Spinal cord (tissue), 10 donors: ENCODE data around the gene FRYL. TPM values are rescaled to one million over a fixed set of nuclear protein-coding genes. Genes with fewer than 3 reads are reported as not detected.
"Not testable (repeated sequence)": the region's sequence is repeated elsewhere in the genome, so short reads cannot be mapped to it uniquely, and the experiment has no call there.

Experiments used
- DNase-seq, 6 donors: peaks; one replicate each; pipeline versions ENCODE4 v3.0.0 to v3.0.0-alpha.2; 2013 to 2015; ENCODE audit warnings: low spot score in 6 of 6, low read depth in 4 of 6
- H3K27ac ChIP-seq: one replicate; pipeline ENCODE4 v1.5.1; 2013; ENCODE audit warnings: low read depth, low read length, control low read depth
- H3K27me3 ChIP-seq: one replicate; pipeline ENCODE4 v1.6.1; 2013; ENCODE audit warnings: low read length; ENCODE audit not compliant: control insufficient read depth, insufficient read depth
- H3K36me3 ChIP-seq: one replicate; pipeline ENCODE4 v1.6.1; 2013; ENCODE audit warnings: low read length; ENCODE audit not compliant: control insufficient read depth, insufficient read depth
- H3K4me1 ChIP-seq: one replicate; pipeline ENCODE4 v1.6.1; 2013; ENCODE audit warnings: low read length; ENCODE audit not compliant: control insufficient read depth, insufficient read depth
- H3K4me3 ChIP-seq: one replicate; pipeline ENCODE4 v1.5.1; 2013; ENCODE audit warnings: low read depth, low read length, control low read depth
- H3K9me3 ChIP-seq: one replicate; pipeline ENCODE4 v1.6.1; 2013; ENCODE audit warnings: low read length; ENCODE audit not compliant: control insufficient read depth, insufficient read depth
- WGBS: methylation state at CpG from one replicate; pipeline ENCODE4 v1.1.5; 2013; ENCODE audit warnings: missing lambda C conversion rate; ENCODE audit not compliant: insufficient coverage; 5-methylcytosine and 5-hydroxymethylcytosine counted together
- polyA plus RNA-seq, 2 donors: library from polyadenylated mRNA; unstranded; fragments of 120-200 nt; gene quantifications; one replicate each; pipeline ENCODE4 v1.2.1, GENCODE V29; 2013; ENCODE audit not compliant: insufficient read length in 2 of 2
- total RNA-seq, 2 donors: library from RNA; depleted of rRNA in 1 of 2; stranded (reverse); fragments of 120-200 nt in 1 of 2; fragments of >200 nt in 1 of 2; gene quantifications; one replicate each; pipeline versions ENCODE4 v1.2.3 to v1.2.4, GENCODE V29; 2013 to 2014
- donor health status: healthy.

FRYL gene
- total and polyA plus RNA-seq, 4 donors: 27.0 to 120 (median 55.7) TPM

DNA sequence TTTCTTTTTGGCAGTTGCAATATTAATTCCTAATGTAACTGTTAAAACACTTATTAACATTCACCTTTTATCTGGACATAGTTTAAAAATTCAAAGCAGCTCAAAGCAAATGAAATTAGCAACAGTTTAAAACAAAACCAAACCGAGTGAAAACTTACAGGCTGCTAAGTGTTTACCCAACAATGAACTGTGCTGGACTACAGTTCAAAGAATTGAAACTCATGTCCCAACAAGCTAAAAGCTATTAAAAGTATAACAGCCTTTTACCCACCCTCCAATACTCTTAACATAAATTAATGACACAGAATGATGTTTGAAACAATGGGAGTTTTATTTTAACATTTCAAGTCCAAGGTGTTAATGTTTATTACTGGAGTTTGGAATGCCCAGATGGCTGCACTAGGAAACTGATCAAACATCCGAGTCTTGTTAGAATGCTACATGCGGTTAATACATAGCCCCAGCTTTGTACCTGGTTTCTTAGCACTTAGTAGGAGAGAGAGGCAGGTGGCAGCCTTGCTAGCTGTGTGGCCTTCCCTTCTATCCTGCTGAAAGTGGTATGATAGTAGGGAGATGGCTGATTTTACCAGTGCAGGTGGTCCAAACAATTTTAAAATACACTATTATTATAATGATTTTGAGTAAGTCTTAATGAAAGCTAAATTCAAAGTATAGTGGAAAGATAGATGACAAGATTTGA is 21.1 kb upstream of the FRYL start:
- no peaks in the 10 kb centered on the region for H3K4me1 ChIP-seq
- no peaks in the 10 kb centered on the region for H3K27me3 ChIP-seq
- no peak overlapping the region for H3K27ac ChIP-seq
- H3K36me3 ChIP-seq: no peaks in the 10 kb centered on the region
- H3K4me3 ChIP-seq: no peak overlapping the region
- no peaks in the 10 kb centered on the region for H3K9me3 ChIP-seq
- 69% methylated on average over 2 of the region's 3 CpGs for WGBS
- no peak for DNase-seq

DNA sequence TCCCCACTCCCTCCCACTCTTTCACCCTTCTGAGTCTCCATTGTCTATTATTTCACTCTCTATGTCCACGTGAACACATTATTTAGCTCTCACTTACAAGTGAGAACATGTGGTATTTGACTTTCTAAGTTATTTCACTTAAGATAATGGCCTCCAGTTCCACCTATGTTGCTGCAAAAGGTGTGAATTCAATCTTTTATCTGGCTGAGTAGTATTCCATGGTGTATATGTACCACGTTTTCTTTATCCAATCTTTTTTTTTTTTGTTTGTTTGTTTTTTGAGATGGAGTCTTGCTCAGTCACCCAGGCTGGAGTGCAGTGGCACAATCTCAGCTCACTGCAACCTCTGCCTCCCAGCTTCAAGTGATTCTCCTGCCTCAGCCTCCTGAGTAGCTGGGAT is 20.1 kb upstream of the FRYL start:
- not testable (repeated sequence) for DNase-seq, H3K27me3 ChIP-seq, H3K36me3 ChIP-seq, H3K4me3 ChIP-seq, H3K27ac ChIP-seq, H3K4me1 ChIP-seq, H3K9me3 ChIP-seq
- no CpG with 5 or more reads among the region's 2 CpGs for WGBS

DNA sequence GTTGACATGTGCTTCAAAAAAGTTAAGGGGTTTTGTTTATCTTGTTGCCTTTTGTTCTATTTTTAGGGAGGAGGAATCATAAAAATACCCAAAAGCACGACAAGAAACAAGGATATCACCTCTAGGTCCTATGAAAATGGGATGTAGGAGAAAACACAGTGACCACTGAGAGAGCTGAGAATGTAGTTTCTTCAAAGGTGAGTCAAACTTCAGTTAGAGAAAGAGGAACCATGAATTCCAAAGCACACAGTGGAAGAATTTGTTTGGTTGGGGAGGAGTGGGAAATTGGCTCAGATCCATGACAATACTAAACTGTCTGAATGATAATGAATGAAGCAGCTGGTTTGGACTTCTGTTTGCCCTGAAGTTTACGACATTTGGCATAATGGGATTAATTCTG is 19.1 kb upstream of the FRYL start:
- H3K4me3 ChIP-seq: no peak overlapping the region
- H3K27ac ChIP-seq: no peak overlapping the region
- H3K9me3 ChIP-seq: no peaks in the 10 kb centered on the region
- no peaks in the 10 kb centered on the region for H3K27me3 ChIP-seq
- H3K4me1 ChIP-seq: no peaks in the 10 kb centered on the region
- no peaks in the 10 kb centered on the region for H3K36me3 ChIP-seq
- no CpG with 5 or more reads among the region's 2 CpGs for WGBS
- no peak for DNase-seq

DNA sequence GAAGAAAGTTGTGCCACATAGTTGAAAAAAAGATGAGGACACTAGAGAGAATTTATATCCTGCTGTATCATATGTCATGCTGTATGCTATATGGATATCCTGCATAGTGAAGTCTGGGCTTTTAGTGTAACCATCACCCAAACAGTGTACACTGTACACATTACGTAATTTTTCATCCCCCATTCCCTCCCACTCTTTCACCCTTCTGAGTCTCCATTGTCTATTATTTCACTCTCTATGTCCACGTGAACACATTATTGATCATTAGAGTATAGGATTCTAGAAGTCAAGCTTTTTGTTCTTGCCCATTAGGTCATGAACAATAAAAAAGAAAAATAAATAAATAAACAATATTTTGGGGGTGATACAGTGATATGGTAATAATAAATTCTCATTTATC is 18.0 kb upstream of the FRYL start:
- H3K36me3 ChIP-seq: no peaks in the 10 kb centered on the region
- WGBS: no CpG with 5 or more reads among the region's 2 CpGs
- H3K27me3 ChIP-seq: no peaks in the 10 kb centered on the region
- no peak for DNase-seq
- H3K4me3 ChIP-seq: no peak overlapping the region
- H3K27ac ChIP-seq: no peak overlapping the region
- no peaks in the 10 kb centered on the region for H3K9me3 ChIP-seq
- H3K4me1 ChIP-seq: no peaks in the 10 kb centered on the region

DNA sequence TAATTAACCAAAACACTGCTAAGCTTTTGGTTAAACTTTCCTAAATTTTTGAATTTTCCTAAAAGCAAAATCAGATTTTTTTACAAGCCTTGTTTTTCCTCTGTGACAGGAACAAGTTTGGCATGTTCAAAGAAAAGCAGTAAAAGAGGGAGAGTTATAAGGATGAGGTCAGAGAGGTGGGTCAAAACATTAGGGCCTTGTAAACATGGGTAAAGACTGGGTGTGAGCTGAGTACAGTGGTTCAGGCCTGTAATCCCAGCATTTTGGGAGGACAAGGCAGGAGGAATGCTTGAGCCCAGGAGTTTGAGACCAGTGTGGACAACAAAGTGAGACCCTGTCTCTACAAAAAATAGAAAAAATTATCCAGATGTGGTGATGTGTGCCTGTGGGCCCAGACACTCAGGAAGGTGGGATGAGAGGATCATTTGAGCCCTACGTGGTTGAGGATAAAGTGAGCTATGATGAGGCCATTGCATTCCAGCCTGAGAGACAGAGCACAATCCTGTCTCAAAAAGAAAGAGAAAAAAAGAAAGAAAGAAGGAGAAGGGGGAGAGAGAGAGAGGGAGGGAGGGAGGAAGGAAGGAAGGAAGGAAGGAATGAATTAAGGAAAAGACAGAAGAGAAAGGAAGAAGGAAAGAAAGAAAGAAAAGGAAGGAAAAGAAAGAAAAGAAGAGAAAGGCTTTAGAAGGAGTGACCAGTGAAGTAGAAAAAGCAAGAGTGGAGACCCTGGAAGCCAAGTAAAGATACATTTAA is 17.0 kb upstream of the FRYL start:
- H3K4me3 ChIP-seq: no peak overlapping the region
- H3K36me3 ChIP-seq: no peaks in the 10 kb centered on the region
- no peaks in the 10 kb centered on the region for H3K9me3 ChIP-seq
- no peaks in the 10 kb centered on the region for H3K27me3 ChIP-seq
- WGBS: 79% methylated on average over 1 of the region's 1 CpG
- DNase-seq: no peak
- no peaks in the 10 kb centered on the region for H3K4me1 ChIP-seq
- no peak overlapping the region for H3K27ac ChIP-seq

DNA sequence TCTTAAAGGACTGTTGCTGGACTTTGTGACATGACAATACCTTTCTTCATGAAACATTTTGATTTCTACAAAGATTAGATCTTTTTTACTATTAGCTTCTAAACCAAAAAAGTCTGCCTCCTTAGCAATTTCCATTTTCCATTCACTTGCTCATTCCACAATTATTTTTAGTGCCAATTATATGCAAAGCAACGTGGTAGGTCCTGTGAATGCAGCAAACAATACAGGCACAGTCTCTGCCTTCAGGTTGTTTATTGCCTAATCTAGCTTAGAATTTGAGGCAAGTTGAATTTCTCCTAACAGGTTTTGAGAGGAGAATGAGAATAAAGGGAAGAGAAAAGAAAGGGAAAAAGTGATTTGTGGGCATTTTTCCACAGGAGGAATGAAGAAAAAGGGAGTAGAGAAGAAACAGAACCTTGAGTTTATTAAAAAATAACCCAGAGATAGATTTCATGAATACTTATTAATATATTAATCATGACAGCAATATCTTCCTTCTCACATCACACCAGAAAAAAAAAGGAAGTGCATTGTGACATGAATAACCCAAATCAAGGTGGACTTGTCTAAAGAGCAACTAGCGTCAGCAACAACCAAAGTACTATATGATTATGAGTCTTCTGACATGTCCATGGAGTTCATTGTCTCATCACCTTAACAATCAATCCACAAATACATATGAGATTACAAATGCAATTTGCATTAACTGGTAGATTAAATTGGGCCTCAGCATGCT is 16.3 kb upstream of the FRYL start:
- Histone ChIP-seq H3K4me1 (no peaks in the 10 kb centered on the region), H3K36me3 (no peaks in the 10 kb centered on the region), H3K4me3 (no peak overlapping the region), H3K27me3 (no peaks in the 10 kb centered on the region), H3K9me3 (no peaks in the 10 kb centered on the region), H3K27ac (no peak overlapping the region)
- DNase-seq: no peak
- no CpG with 5 or more reads among the region's 2 CpGs for WGBS

DNA sequence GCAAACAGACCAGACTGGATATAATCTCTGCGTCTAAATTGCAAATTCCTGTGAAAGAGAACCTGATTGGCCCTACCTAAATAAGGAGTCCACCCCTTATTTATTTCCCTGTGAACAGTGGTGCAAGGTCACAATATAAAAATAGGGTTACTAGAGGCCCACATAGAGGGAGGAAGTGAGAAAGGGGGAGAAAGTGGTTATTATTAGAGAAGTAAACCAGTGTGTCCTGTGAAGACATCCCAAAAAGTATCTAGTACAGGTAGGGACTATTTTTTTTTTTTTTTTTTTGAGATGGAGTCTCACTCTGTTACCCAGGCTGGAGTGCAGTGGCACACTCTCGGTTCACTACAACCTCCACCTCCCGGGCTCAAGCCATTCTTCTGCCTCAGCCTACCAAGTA is 15.0 kb upstream of the FRYL start:
- WGBS: no CpG with 5 or more reads among the region's 3 CpGs
- no peak for DNase-seq
- no peak overlapping the region for H3K4me3 ChIP-seq

DNA sequence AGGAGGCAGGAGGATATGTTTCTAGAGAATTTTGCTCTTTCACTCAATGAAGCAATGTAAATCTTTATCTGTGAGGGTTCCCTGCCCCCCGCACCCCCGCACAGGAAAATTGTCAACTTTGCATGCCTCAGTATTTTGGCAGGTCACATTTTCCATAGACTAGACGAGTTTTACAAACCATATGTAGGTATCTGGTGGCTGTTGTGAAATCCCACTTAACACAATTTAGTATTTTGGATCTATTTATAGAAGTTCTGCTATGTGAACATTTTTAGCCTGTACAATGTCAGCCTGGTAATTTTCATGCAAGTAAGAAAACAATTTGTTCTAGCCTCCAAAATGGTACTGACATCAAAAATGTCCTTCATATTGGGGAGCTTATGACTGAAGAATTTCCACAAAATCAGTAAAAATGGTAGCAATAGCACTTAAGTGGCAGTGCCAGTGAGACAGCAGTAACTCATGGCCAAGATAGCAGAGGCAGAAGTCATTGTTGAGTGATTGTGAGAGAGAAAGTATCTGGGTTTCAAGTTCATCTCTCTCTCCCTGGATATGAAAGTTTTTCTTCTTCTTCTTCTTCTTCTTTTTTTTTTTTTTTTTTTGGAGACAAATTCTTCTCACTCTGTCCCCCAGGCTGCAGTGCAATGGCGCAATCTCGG is 12.4 kb upstream of the FRYL start:
- Histone ChIP-seq H3K4me1 (no peaks in the 10 kb centered on the region), H3K27ac (no peak overlapping the region), H3K27me3 (no peaks in the 10 kb centered on the region), H3K9me3 (no peaks in the 10 kb centered on the region), H3K4me3 (no peak overlapping the region), H3K36me3 (no peaks in the 10 kb centered on the region)
- DNase-seq: no peak
- 93% methylated on average over 2 of the region's 5 CpGs for WGBS

More for the DNA sequence above, 15.0 kb upstream of the FRYL start:
- no peaks in the 10 kb centered on the region for H3K9me3 ChIP-seq
- no peaks in the 10 kb centered on the region for H3K27me3 ChIP-seq
- no peaks in the 10 kb centered on the region for H3K4me1 ChIP-seq
- H3K36me3 ChIP-seq: no peaks in the 10 kb centered on the region
- no peak overlapping the region for H3K27ac ChIP-seq

DNA sequence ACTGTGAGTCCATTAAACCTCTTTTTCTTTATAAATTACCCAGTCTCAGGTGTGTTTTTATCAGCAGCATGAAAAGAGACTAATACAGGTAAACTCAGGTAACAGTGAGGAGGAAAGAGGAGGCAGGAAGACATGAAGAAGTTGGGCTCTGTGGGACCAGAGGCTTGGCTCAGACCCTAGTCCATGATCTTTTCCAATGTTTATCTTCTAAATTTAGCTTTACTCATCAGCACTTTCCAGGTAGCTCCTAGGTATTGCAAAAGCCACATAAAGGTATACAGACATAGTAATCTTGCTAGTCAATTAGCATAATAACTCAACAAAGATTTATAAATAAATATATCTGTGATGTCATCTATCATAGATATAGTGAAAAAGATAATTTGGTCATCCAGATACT is 11.2 kb upstream of the FRYL start:
- Histone ChIP-seq H3K4me3 (no peak overlapping the region), H3K27ac (no peak overlapping the region), H3K9me3 (no peaks in the 10 kb centered on the region), H3K27me3 (no peaks in the 10 kb centered on the region), H3K4me1 (no peaks in the 10 kb centered on the region), H3K36me3 (no peaks in the 10 kb centered on the region)
- DNase-seq: no peak
